OCI-LY7 (cell line): Measurements from ENCODE around the gene AKR7A3.

ENCODE experiments used
- EZH2phosphoT487 ChIP-seq: fragments of 200-600 bp; sonication (generic); IDR thresholded peaks from 2 replicates; pipeline ENCODE4 v1.6.1; 2018; ENCODE audit warnings: low read depth, borderline replicate concordance, mild to moderate bottlenecking, mixed run types, antibody characterized with exemption, low read length, moderate library complexity, mixed read lengths
- TF ChIP-seq, protein P1 (sequence below): fragments of 200-600 bp; sonication (generic); conservative IDR thresholded peaks from 2 replicates; pipeline ENCODE4 v1.5.1; 2014; ENCODE audit warnings: mild to moderate bottlenecking, antibody characterized with exemption, low read length, moderate library complexity, mixed read lengths

DNA sequence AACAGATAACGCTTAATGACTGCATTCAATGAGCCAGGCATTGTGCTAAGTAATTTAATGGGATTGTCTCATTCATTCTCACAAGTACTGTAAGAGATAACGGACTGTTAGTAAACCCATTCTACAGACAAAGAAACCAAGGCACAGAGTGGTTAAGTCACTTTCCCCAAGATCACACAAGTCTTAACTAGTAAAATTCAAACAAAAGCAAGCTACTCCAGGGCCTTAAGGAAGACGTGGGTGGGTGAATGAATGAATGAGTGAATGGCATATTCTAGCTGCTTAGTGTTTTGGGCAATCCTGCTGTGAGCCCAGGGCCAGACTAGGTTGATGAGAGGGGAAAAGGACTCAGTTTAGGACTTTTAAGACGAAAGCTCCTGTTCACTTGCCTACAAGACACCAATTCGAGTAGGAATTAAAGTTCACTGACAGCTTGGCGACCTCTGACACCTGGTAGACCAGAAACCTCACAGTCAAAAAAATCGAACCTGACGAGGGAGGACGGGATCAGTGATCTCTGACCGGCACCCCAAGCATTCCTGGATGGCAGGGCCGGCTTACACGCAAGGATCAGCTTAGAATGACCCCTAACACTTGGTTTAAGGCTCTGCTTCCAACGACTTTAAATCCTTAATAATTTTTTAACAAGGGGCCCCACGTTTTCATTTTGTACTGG, 37.8 kb downstream of the AKR7A3 start:
- TF ChIP-seq EZH2phosphoT487: no peak
- TF ChIP-seq, protein P1, sequence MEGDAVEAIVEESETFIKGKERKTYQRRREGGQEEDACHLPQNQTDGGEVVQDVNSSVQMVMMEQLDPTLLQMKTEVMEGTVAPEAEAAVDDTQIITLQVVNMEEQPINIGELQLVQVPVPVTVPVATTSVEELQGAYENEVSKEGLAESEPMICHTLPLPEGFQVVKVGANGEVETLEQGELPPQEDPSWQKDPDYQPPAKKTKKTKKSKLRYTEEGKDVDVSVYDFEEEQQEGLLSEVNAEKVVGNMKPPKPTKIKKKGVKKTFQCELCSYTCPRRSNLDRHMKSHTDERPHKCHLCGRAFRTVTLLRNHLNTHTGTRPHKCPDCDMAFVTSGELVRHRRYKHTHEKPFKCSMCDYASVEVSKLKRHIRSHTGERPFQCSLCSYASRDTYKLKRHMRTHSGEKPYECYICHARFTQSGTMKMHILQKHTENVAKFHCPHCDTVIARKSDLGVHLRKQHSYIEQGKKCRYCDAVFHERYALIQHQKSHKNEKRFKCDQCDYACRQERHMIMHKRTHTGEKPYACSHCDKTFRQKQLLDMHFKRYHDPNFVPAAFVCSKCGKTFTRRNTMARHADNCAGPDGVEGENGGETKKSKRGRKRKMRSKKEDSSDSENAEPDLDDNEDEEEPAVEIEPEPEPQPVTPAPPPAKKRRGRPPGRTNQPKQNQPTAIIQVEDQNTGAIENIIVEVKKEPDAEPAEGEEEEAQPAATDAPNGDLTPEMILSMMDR: no peak
